Liver (tissue), 9 donors: ENCODE measurements around the gene AP2S1. TPM values are rescaled to one million over a fixed set of nuclear protein-coding genes. Genes with fewer than 3 reads are reported as not detected.
"Not testable (repeated sequence)": the region's sequence is repeated elsewhere in the genome, so short reads cannot be mapped to it uniquely, and the experiment has no call there.

ENCODE experiments used
- DNase-seq: peaks from one replicate; pipeline ENCODE4 v3.0.0-alpha.2; 2017; ENCODE audit warnings: low spot score
- H3K27ac ChIP-seq, 2 donors: one replicate each; pipeline ENCODE4 v1.7.0; 2013; ENCODE audit warnings: inconsistent platforms in 2 of 2, low read length in 2 of 2, control low read depth in 1 of 2, low read depth in 1 of 2, mild to moderate bottlenecking in 1 of 2
- H3K27me3 ChIP-seq, 4 donors: one replicate each; pipeline versions ENCODE4 v1.6.1 to v1.7.0; 2013; ENCODE audit warnings: low read length in 3 of 4, inconsistent platforms in 1 of 4, mild to moderate bottlenecking in 1 of 4, moderate library complexity in 1 of 4; ENCODE audit not compliant: control insufficient read depth in 4 of 4, insufficient read depth in 4 of 4
- H3K36me3 ChIP-seq, 4 donors: one replicate each; pipeline versions ENCODE4 v1.6.1 to v1.7.0; 2013; ENCODE audit warnings: low read length in 3 of 4, mild to moderate bottlenecking in 3 of 4, low read depth in 1 of 4, moderate library complexity in 1 of 4; ENCODE audit not compliant: control insufficient read depth in 4 of 4, insufficient read depth in 3 of 4
- H3K4me1 ChIP-seq, 4 donors: one replicate each; pipeline versions ENCODE4 v1.6.1 to v1.7.0; 2013; ENCODE audit warnings: low read length in 3 of 4, mild to moderate bottlenecking in 3 of 4, moderate library complexity in 1 of 4; ENCODE audit not compliant: control insufficient read depth in 4 of 4, insufficient read depth in 4 of 4
- H3K4me3 ChIP-seq, 3 donors: one replicate each; pipeline versions ENCODE4 v1.6.1 to v1.7.0; 2013; ENCODE audit warnings: low read length in 3 of 3, control low read depth in 1 of 3, low read depth in 1 of 3, mild to moderate bottlenecking in 1 of 3
- H3K9ac ChIP-seq, 2 donors: one replicate each; pipeline ENCODE4 v1.7.0; 2013; ENCODE audit warnings: low read length in 2 of 2, mild to moderate bottlenecking in 2 of 2, moderate library complexity in 2 of 2, control low read depth in 1 of 2, low read depth in 1 of 2
- H3K9me3 ChIP-seq, 4 donors: one replicate each; pipeline versions ENCODE4 v1.6.1 to v1.7.0; 2013; ENCODE audit warnings: low read length in 3 of 4; ENCODE audit not compliant: control insufficient read depth in 4 of 4
- ATF3 ChIP-seq: IDR thresholded peaks from 2 replicates; pipeline ENCODE4 v1.6.1; 2016; ENCODE audit warnings: antibody characterized with exemption
- CTCF ChIP-seq: fragments of 150-350 bp; IDR thresholded peaks from 2 replicates; pipeline ENCODE4 v1.5.1; 2017; ENCODE audit warnings: improper control_type of control experiment, low read depth, low read length; ENCODE audit not compliant: missing input control
- EGR1 ChIP-seq, 2 donors: IDR thresholded peaks; 2 replicates each; pipeline ENCODE4 v1.6.1; 2016 to 2018; ENCODE audit warnings: antibody characterized with exemption in 2 of 2, low read depth in 2 of 2
- GABPA ChIP-seq, 2 donors: IDR thresholded peaks in 1 of 2; conservative IDR thresholded peaks in 1 of 2; 2 replicates each; pipeline ENCODE4 v1.6.1; 2016; ENCODE audit warnings: antibody characterized with exemption in 2 of 2, mild to moderate bottlenecking in 1 of 2, moderate library complexity in 1 of 2
- HNF4A ChIP-seq, 2 donors: conservative IDR thresholded peaks; 2 replicates each; pipeline ENCODE4 v1.6.1; 2016; ENCODE audit warnings: antibody characterized with exemption in 2 of 2, mild to moderate bottlenecking in 2 of 2
- REST ChIP-seq: IDR thresholded peaks from 2 replicates; pipeline ENCODE4 v1.6.1; 2016; ENCODE audit warnings: antibody characterized with exemption, mild to moderate bottlenecking
- SP1 ChIP-seq: IDR thresholded peaks from 2 replicates; pipeline ENCODE4 v1.6.1; 2018; ENCODE audit warnings: antibody characterized with exemption, mild to moderate bottlenecking
- YY1 ChIP-seq: IDR thresholded peaks from 2 replicates; pipeline ENCODE4 v1.6.1; 2016; ENCODE audit warnings: antibody characterized with exemption, mild to moderate bottlenecking
- ZBTB33 ChIP-seq: IDR thresholded peaks from 2 replicates; pipeline ENCODE4 v1.6.1; 2016; ENCODE audit warnings: antibody characterized with exemption
- WGBS: extraction: QIAGEN DNeasy Blood & Tissue Kit; methylation state at CpG from one replicate; pipeline ENCODE4 v1.1.7; 2013; 5-methylcytosine and 5-hydroxymethylcytosine counted together
- polyA plus RNA-seq, 2 donors: library from polyadenylated mRNA; stranded (reverse) in 1 of 2; unstranded in 1 of 2; fragments of 200-250 nt in 1 of 2; fragments of >200 nt in 1 of 2; fragmentation: Nextera tagmentation in 1 of 2; extraction: Ambion mirVana in 1 of 2; gene quantifications; one replicate each; pipeline versions ENCODE4 v1.2.1 to v1.2.3, GENCODE V29; 2013 to 2015
- total RNA-seq, 2 donors: library from RNA; depleted of rRNA; stranded (reverse); fragments of >200 nt; gene quantifications; one replicate each; pipeline ENCODE4 v1.2.3, GENCODE V29; 2014
- donor health status: healthy.
- donor health status: healthy.
- donor health status: healthy.
- donor health status: healthy.
- donor health status: healthy.

The AP2S1 gene
- total and polyA plus RNA-seq, 4 donors = 28.3 to 168 (median 79.0) TPM

GRCh38 chr19:46823049-46823448 lies 27.6 kb downstream of the AP2S1 start:
- 96% methylated on average over 6 of the region's 6 CpGs for WGBS
- H3K27ac ChIP-seq = no peak overlapping the region
- H3K4me3 ChIP-seq = no peak overlapping the region
- no peak overlapping the region for H3K9ac ChIP-seq
- H3K27me3 ChIP-seq = no peaks in the 10 kb centered on the region
- no peaks in the 10 kb centered on the region for H3K9me3 ChIP-seq
- DNase-seq = no peak
- no peaks in the 10 kb centered on the region for H3K4me1 ChIP-seq
- no peak for TF ChIP-seq ZBTB33
- TF ChIP-seq ATF3 = no peak
- no peak for TF ChIP-seq SP1
- no peak for TF ChIP-seq EGR1 (IDR thresholded peaks at IDR 0.05; ENCODE audit: low read depth in 2 of 2)
- no peak for TF ChIP-seq YY1
- no peak for TF ChIP-seq CTCF
- no peak for TF ChIP-seq REST
- no peak for TF ChIP-seq GABPA (IDR thresholded peaks at IDR 0.05 in 1 of 2, conservative IDR thresholded peaks at IDR 0.05 in 1 of 2)
- TF ChIP-seq HNF4A (conservative IDR thresholded peaks at IDR 0.05) = no peak
- no peaks in the 10 kb centered on the region for H3K36me3 ChIP-seq

- not testable (repeated sequence) for H3K27me3 ChIP-seq, H3K4me3 ChIP-seq, H3K36me3 ChIP-seq, H3K27ac ChIP-seq, DNase-seq, H3K4me1 ChIP-seq, H3K9ac ChIP-seq, H3K9me3 ChIP-seq
- WGBS = 96% methylated on average over 4 of the region's 4 CpGs
Measured at GRCh38 chr19:46822410-46822787, 28.2 kb downstream of the AP2S1 start.
